ENCODE results near the gene VAT1.
A peak's percentile ranks its signal among the peaks of the same experiment; 100 is the strongest.

Gene VAT1

DNA sequence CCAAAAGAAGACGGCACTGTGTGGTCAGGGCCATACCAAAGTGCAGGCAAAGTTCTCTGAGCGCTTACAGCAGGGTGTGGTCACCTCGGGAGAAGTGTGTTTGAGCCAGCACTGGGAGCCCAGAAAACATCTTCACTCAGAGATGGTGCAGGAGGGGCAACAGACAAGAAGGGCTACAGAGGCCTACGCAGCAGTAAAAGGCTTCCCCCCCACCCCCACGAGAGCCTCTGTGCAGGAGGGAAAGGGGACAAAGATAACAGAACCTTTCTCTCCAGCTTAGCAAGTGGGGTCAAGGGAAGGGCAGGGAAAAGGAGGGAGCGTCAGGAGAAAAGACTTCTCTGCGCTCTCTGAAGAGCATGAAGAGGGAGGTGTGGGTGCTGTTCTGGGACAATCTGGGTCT lies 2.8 kb downstream of the VAT1 start:
- Histone ChIP-seq H3K27ac (no peak overlapping the region), H3K4me3 (no peak overlapping the region)

DNA sequence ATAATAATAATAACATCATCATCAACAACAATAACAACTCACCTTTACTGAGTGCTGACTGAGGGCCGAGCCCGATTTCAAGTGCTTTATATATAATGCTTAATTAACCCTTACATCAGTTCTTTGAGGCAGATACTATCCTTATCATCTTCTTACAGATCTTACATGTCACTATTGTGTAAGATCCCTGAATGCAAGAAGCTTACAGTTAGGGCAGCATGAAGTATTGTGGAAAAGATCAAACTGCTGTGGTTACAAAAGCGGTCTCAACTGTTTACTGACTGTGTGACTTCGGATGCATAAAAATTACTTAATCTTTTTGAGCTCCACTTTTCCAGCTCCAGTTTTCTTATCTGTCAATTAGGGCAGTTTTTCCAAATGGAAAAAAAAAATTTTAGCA lies 3.3 kb downstream of the VAT1 start:
- H3K27me3 ChIP-seq, result no peaks in the 10 kb centered on the region
- H3K4me2 ChIP-seq, result peak overlapping the region; percentile 49
- TF ChIP-seq Cebpa-rat (IDR thresholded peaks at IDR 0.05), result no peak; the same call in 1 of the 2 replicates
- H3K9ac ChIP-seq, result no peak overlapping the region
- peaks cover 38% of the 10 kb centered on the region for H3K36me3 ChIP-seq
- no peak overlapping the region for H3K27ac ChIP-seq
- peaks cover 56% of the 10 kb centered on the region for H3K4me1 ChIP-seq
- H4K20me1 ChIP-seq, result peaks cover 44% of the 10 kb centered on the region
- H3K9me3 ChIP-seq, result no peaks in the 10 kb centered on the region
- H3K4me3 ChIP-seq, result no peak overlapping the region

More for the DNA sequence above, 2.8 kb downstream of the VAT1 start:
- Histone ChIP-seq H4K20me1 (peaks cover 44% of the 10 kb centered on the region), H3K36me3 (peaks cover 33% of the 10 kb centered on the region), H3K4me1 (peaks cover 59% of the 10 kb centered on the region), H3K9me3 (no peaks in the 10 kb centered on the region), H3K9ac (no peak overlapping the region; the same call in 1 of the 2 replicates), H3K4me2 (peak overlapping the region; percentile 99), H3K27me3 (no peaks in the 10 kb centered on the region)
- no peak for TF ChIP-seq Cebpa-rat (IDR thresholded peaks at IDR 0.05)

- TF ChIP-seq Cebpa-rat (IDR thresholded peaks at IDR 0.05), result no peak
- H3K4me2 ChIP-seq, result peak overlapping the region; percentile 49
- H3K4me1 ChIP-seq, result peaks cover 52% of the 10 kb centered on the region
- peaks cover 45% of the 10 kb centered on the region for H3K36me3 ChIP-seq
- peaks cover 44% of the 10 kb centered on the region for H4K20me1 ChIP-seq
- H3K9ac ChIP-seq, result no peak overlapping the region
- H3K9me3 ChIP-seq, result no peaks in the 10 kb centered on the region
- H3K27ac ChIP-seq, result no peak overlapping the region
- H3K4me3 ChIP-seq, result no peak overlapping the region
- no peaks in the 10 kb centered on the region for H3K27me3 ChIP-seq
Measured at GRCh38 chr17:43018008-43018853, 4.0 kb downstream of the VAT1 start.

- Histone ChIP-seq H3K9ac (no peak overlapping the region), H3K27ac (no peak overlapping the region), H3K4me2 (no peak overlapping the region), H3K36me3 (peaks cover 57% of the 10 kb centered on the region), H4K20me1 (peaks cover 44% of the 10 kb centered on the region), H3K27me3 (no peaks in the 10 kb centered on the region), H3K9me3 (no peaks in the 10 kb centered on the region), H3K4me1 (peaks cover 44% of the 10 kb centered on the region), H3K4me3 (no peak overlapping the region)
- TF ChIP-seq Cebpa-rat (IDR thresholded peaks at IDR 0.05), result no peak
Measured at GRCh38 chr17:43016216-43016615, 6.0 kb downstream of the VAT1 start.

DNA sequence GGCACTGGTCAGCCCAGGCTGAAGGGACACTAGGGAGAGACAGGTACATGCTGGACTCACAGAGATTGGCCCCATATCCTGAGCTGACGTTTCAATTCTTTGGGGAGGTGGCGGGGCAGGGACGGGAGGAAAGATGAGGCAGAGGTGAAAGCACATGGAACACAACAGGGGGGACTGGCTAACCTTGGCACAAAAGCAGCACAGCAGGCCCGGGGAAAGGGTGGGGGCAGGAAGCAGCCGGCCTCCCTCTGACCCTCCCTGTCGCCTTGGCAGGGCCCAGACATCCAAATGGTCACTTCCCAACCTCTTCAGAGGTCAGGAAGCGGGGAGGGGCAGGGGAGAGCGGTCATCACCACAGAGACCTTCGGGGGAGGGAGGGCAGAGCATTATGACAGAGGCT lies 6.6 kb downstream of the VAT1 start:
- Histone ChIP-seq H3K27ac (no peak overlapping the region), H3K4me1 (peaks cover 38% of the 10 kb centered on the region), H3K4me3 (no peak overlapping the region), H3K36me3 (peaks cover 57% of the 10 kb centered on the region), H3K9ac (no peak overlapping the region), H4K20me1 (peaks cover 38% of the 10 kb centered on the region), H3K9me3 (no peaks in the 10 kb centered on the region), H3K4me2 (no peak overlapping the region), H3K27me3 (no peaks in the 10 kb centered on the region)
- TF ChIP-seq Cebpa-rat (IDR thresholded peaks at IDR 0.05), result no peak

GRCh38 chr17:43014649-43015542 lies 7.3 kb downstream of the VAT1 start:
- no peak overlapping the region for H3K4me2 ChIP-seq
- no peak overlapping the region for H3K4me3 ChIP-seq
- peaks cover 31% of the 10 kb centered on the region for H4K20me1 ChIP-seq
- H3K4me1 ChIP-seq, result peaks cover 31% of the 10 kb centered on the region
- H3K9ac ChIP-seq, result no peak overlapping the region
- no peak overlapping the region for H3K27ac ChIP-seq
- no peaks in the 10 kb centered on the region for H3K27me3 ChIP-seq
- no peaks in the 10 kb centered on the region for H3K9me3 ChIP-seq
- H3K36me3 ChIP-seq, result peaks cover 57% of the 10 kb centered on the region
- no peak for TF ChIP-seq Cebpa-rat (IDR thresholded peaks at IDR 0.05)

DNA sequence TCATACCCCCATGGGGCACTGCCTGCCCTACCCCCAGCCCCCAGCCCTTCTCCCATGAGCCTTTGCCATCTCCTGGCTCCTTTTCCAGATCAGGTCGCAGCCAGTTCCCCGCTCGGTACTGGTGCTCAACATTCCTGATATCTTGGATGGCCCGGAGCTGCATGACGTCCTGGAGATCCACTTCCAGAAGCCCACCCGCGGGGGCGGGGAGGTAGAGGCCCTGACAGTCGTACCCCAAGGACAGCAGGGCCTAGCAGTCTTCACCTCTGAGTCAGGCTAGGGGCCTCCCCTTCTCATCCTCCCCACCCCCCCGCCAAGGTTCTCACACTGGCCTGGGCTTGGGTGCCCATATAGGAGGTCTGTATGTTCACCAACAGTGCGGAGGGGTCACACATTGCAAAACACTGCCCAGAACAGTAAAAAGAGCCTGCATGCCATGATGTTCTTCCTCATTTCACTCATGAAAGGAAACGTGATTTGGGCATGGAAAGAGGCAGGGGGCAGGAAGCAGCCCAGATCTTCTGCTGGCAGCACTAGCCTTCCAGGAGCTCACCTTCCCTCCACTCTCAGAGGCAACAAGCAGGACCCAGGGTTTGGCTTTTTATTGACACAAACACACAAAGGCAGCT lies 8.1 kb downstream of the VAT1 start:
- Histone ChIP-seq H3K4me1 (peaks cover 24% of the 10 kb centered on the region), H4K20me1 (peaks cover 24% of the 10 kb centered on the region), H3K27me3 (no peaks in the 10 kb centered on the region), H3K9ac (no peak overlapping the region), H3K4me3 (no peak overlapping the region), H3K9me3 (no peaks in the 10 kb centered on the region), H3K4me2 (no peak overlapping the region), H3K36me3 (peaks cover 57% of the 10 kb centered on the region), H3K27ac (no peak overlapping the region)
- TF ChIP-seq Cebpa-rat (IDR thresholded peaks at IDR 0.05), result no peak

- H3K36me3 ChIP-seq, result peaks cover 55% of the 10 kb centered on the region
- H3K4me1 ChIP-seq, result peaks cover 16% of the 10 kb centered on the region
- TF ChIP-seq Cebpa-rat (IDR thresholded peaks at IDR 0.05), result no peak
- H3K27me3 ChIP-seq, result no peaks in the 10 kb centered on the region
- H3K27ac ChIP-seq, result no peak overlapping the region
- H3K4me2 ChIP-seq, result no peak overlapping the region
- no peak overlapping the region for H3K4me3 ChIP-seq
- peaks cover 15% of the 10 kb centered on the region; the same call in 1 of the 2 replicates for H4K20me1 ChIP-seq
- no peak overlapping the region for H3K9ac ChIP-seq
- H3K9me3 ChIP-seq, result no peaks in the 10 kb centered on the region
Measured at GRCh38 chr17:43013296-43013695, 8.9 kb downstream of the VAT1 start.

GRCh38 chr17:43011728-43012472 lies 10.3 kb downstream of the VAT1 start:
- Histone ChIP-seq H4K20me1 (peaks cover 7% of the 10 kb centered on the region; the same call in 1 of the 2 replicates), H3K9ac (no peak overlapping the region), H3K27ac (no peak overlapping the region), H3K4me2 (no peak overlapping the region), H3K27me3 (no peaks in the 10 kb centered on the region), H3K9me3 (no peaks in the 10 kb centered on the region), H3K4me3 (no peak overlapping the region), H3K36me3 (peaks cover 44% of the 10 kb centered on the region), H3K4me1 (peaks cover 16% of the 10 kb centered on the region)
- TF ChIP-seq Cebpa-rat (IDR thresholded peaks at IDR 0.05), result no peak
